ENCODE data around the gene MAGED2. TPM values are rescaled to one million over a fixed set of nuclear protein-coding genes. Genes with fewer than 3 reads are reported as not detected.
"Not testable (repeated sequence)": the region's sequence is repeated elsewhere in the genome, so short reads cannot be mapped to it uniquely, and the experiment has no call there.

The MAGED2 gene
- total and polyA plus RNA-seq, 9 donors = 190 to 302 (median 250) TPM

GRCh38 chrX:54826598-54826997 is 19.1 kb downstream of the MAGED2 start:
- Histone ChIP-seq H3K9me3 (no peaks in the 10 kb centered on the region), H3K36me3 (no peaks in the 10 kb centered on the region), H3K27me3 (no peaks in the 10 kb centered on the region), H3K4me3 (no peak overlapping the region), H3K27ac (no peak overlapping the region), H3K4me1 (ENCODE audit: insufficient read depth) (no peaks in the 10 kb centered on the region)
- no peak for TF ChIP-seq POLR2A (IDR thresholded peaks at IDR 0.05)
- TF ChIP-seq EP300 (IDR thresholded peaks at IDR 0.05) = no peak
- TF ChIP-seq, protein P1, sequence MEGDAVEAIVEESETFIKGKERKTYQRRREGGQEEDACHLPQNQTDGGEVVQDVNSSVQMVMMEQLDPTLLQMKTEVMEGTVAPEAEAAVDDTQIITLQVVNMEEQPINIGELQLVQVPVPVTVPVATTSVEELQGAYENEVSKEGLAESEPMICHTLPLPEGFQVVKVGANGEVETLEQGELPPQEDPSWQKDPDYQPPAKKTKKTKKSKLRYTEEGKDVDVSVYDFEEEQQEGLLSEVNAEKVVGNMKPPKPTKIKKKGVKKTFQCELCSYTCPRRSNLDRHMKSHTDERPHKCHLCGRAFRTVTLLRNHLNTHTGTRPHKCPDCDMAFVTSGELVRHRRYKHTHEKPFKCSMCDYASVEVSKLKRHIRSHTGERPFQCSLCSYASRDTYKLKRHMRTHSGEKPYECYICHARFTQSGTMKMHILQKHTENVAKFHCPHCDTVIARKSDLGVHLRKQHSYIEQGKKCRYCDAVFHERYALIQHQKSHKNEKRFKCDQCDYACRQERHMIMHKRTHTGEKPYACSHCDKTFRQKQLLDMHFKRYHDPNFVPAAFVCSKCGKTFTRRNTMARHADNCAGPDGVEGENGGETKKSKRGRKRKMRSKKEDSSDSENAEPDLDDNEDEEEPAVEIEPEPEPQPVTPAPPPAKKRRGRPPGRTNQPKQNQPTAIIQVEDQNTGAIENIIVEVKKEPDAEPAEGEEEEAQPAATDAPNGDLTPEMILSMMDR (IDR thresholded peaks at IDR 0.05) = no peak
- WGBS, 3 donors = 47 to 59% (median 51%) methylated on average over 4 of the region's 4 CpGs
- DNase-seq = no peak
- intact Hi-C loops (cut with DNase I) = no loop called here

DNA sequence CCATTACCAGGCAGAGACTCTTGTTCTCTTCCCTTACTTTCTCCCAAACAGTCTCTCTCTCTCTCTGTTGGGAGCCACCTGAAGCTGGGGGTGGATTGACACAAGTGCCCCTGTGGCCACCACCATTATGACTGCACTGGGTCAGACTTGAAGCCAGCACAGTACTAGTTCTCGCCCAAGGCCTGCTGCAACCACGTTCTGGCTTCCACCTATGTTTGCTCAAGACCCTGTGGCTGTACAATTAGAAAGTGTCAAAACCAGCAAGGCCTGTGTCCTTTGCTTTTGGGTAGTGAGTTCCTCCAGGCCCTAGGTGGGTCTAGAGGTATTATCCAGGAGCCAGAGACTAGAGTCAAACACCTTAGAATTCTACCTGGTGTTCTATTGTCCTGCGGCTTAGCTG is 31.0 kb downstream of the MAGED2 start:
- Histone ChIP-seq H3K4me3 (no peak overlapping the region), H3K36me3 (no peaks in the 10 kb centered on the region), H3K4me1 (ENCODE audit: insufficient read depth) (no peaks in the 10 kb centered on the region), H3K27me3 (no peaks in the 10 kb centered on the region), H3K27ac (no peak overlapping the region), H3K9me3 (no peaks in the 10 kb centered on the region)
- WGBS, 3 donors = 60 to 83% (median 79%) methylated on average over 3 of the region's 3 CpGs
- no peak for DNase-seq
- TF ChIP-seq POLR2A (IDR thresholded peaks at IDR 0.05) = no peak
- TF ChIP-seq, protein P1 (IDR thresholded peaks at IDR 0.05) = no peak
- TF ChIP-seq EP300 (IDR thresholded peaks at IDR 0.05) = no peak
- intact Hi-C loops (cut with DNase I) = no loop called here

- H3K27me3 ChIP-seq; H3K36me3 ChIP-seq; H3K4me1 ChIP-seq (ENCODE audit: insufficient read depth); H3K27ac ChIP-seq; intact Hi-C loops (cut with DNase I); H3K4me3 ChIP-seq; H3K9me3 ChIP-seq; DNase-seq: not testable (repeated sequence)
- WGBS, 3 donors = 15 to 21% (median 19%) methylated on average over 2 to 3 of the region's 3 CpGs
Observed at GRCh38 chrX:54841184-54841874, 33.8 kb downstream of the MAGED2 start.

- 63 to 73% (median 70%) methylated on average over 1 of the region's 1 CpG for WGBS, 3 donors
- Histone ChIP-seq H3K27ac (no peak overlapping the region), H3K4me3 (no peak overlapping the region), H3K27me3 (no peaks in the 10 kb centered on the region), H3K4me1 (ENCODE audit: insufficient read depth) (no peaks in the 10 kb centered on the region), H3K9me3 (no peaks in the 10 kb centered on the region), H3K36me3 (no peaks in the 10 kb centered on the region)
- DNase-seq = no peak
- TF ChIP-seq EP300 (IDR thresholded peaks at IDR 0.05) (no peak), POLR2A (IDR thresholded peaks at IDR 0.05) (no peak)
- TF ChIP-seq, protein P1 (IDR thresholded peaks at IDR 0.05) = no peak
- intact Hi-C loops (cut with DNase I) = no loop called here
Observed at GRCh38 chrX:54842607-54843006, 35.1 kb downstream of the MAGED2 start.

- H3K36me3 ChIP-seq = no peaks in the 10 kb centered on the region
- no peaks in the 10 kb centered on the region for H3K4me1 ChIP-seq (ENCODE audit: insufficient read depth)
- no peak overlapping the region for H3K27ac ChIP-seq
- WGBS, 3 donors = 66 to 73% (median 69%) methylated on average over 2 of the region's 2 CpGs
- no peak for DNase-seq
- no peaks in the 10 kb centered on the region for H3K27me3 ChIP-seq
- H3K4me3 ChIP-seq = no peak overlapping the region
- TF ChIP-seq POLR2A (IDR thresholded peaks at IDR 0.05) (no peak), EP300 (IDR thresholded peaks at IDR 0.05) (no peak)
- TF ChIP-seq, protein P1 (IDR thresholded peaks at IDR 0.05) = no peak
- H3K9me3 ChIP-seq = no peaks in the 10 kb centered on the region
- intact Hi-C loops (cut with DNase I) = no loop called here
Observed at GRCh38 chrX:54843050-54843449, 35.5 kb downstream of the MAGED2 start.

- H3K9me3 ChIP-seq; H3K4me1 ChIP-seq (ENCODE audit: insufficient read depth); H3K27ac ChIP-seq; DNase-seq; H3K27me3 ChIP-seq; intact Hi-C loops (cut with DNase I); H3K36me3 ChIP-seq; H3K4me3 ChIP-seq: not testable (repeated sequence)
- WGBS, 3 donors = 75 to 84% (median 79%) methylated on average over 2 of the region's 2 CpGs
Observed at GRCh38 chrX:54847700-54848099, 40.2 kb downstream of the MAGED2 start.
